ENCODE measurements around the gene ELMO1.
A peak's percentile ranks its signal among the peaks of the same experiment; 100 is the strongest.

Gene ELMO1

GRCh38 chr7:37405603-37406122 lies 43.0 kb downstream of the ELMO1 start:
- DNase-seq, result no peak

- no peak for DNase-seq
Observed at GRCh38 chr7:37405128-37405527, 43.5 kb downstream of the ELMO1 start.

- DNase-seq, result no peak
Observed at GRCh38 chr7:37399876-37400421, 48.7 kb downstream of the ELMO1 start.

- no peak for DNase-seq
Observed at GRCh38 chr7:37398403-37398802, 50.3 kb downstream of the ELMO1 start.

GRCh38 chr7:37395618-37396259 lies 52.9 kb downstream of the ELMO1 start:
- no peak for DNase-seq

GRCh38 chr7:37394158-37394557 lies 54.5 kb downstream of the ELMO1 start:
- no peak for DNase-seq

- no peak for DNase-seq
Observed at GRCh38 chr7:37393476-37393875, 55.2 kb downstream of the ELMO1 start.

GRCh38 chr7:37392673-37393017 lies 56.0 kb downstream of the ELMO1 start:
- DNase-seq, result no peak

GRCh38 chr7:37391791-37392672 lies 56.6 kb downstream of the ELMO1 start:
- no peak for DNase-seq

- no peak for DNase-seq
Observed at GRCh38 chr7:37390114-37390513, 58.5 kb downstream of the ELMO1 start.

- no peak for DNase-seq
Observed at GRCh38 chr7:37388811-37389210, 59.9 kb downstream of the ELMO1 start.

GRCh38 chr7:37385787-37386186 lies 62.9 kb downstream of the ELMO1 start:
- DNase-seq, result no peak

- DNase-seq, result no peak
Observed at GRCh38 chr7:37382546-37383088, 66.0 kb downstream of the ELMO1 start.

- DNase-seq, result no peak
Observed at GRCh38 chr7:37380831-37381230, 67.8 kb downstream of the ELMO1 start.

- DNase-seq, result no peak
Observed at GRCh38 chr7:37379546-37380277, 69.0 kb downstream of the ELMO1 start.

- no peak for DNase-seq
Observed at GRCh38 chr7:37377231-37377630, 71.4 kb downstream of the ELMO1 start.

- DNase-seq, result no peak
Observed at GRCh38 chr7:37376386-37376785, 72.3 kb downstream of the ELMO1 start.

- DNase-seq, result peak; percentile 11
Observed at GRCh38 chr7:37372750-37373149, 75.9 kb downstream of the ELMO1 start.

GRCh38 chr7:37371755-37372154 lies 76.9 kb downstream of the ELMO1 start:
- DNase-seq, result no peak

GRCh38 chr7:37369906-37370305 lies 78.8 kb downstream of the ELMO1 start:
- no peak for DNase-seq

- no peak for DNase-seq
Observed at GRCh38 chr7:37368540-37368939, 80.1 kb downstream of the ELMO1 start.

- DNase-seq, result no peak
Observed at GRCh38 chr7:37367010-37367409, 81.7 kb downstream of the ELMO1 start.

- no peak for DNase-seq
Observed at GRCh38 chr7:37366445-37366844, 82.2 kb downstream of the ELMO1 start.

All from NCI-H69 (cell line).